ENCODE measurements around the gene GABBR2.

GRCh38 chr9:98402019-98402840 lies 306.5 kb downstream of the GABBR2 start:
- TF ChIP-seq CTCF (IDR thresholded peaks at IDR 0.05) (no peak), POLR2AphosphoS5 (IDR thresholded peaks at IDR 0.05) (no peak)

Data from suprapubic skin (tissue), 3 donors.